WERI-Rb-1 (cell line): ENCODE measurements around the gene FYB2.

Experiments used
- DNase-seq: peaks from one replicate; pipeline ENCODE4 v3.0.0-alpha.2; 2020
- H3K27ac ChIP-seq: fragments of 250-450 bp; sonication (Bioruptor Pico); 2 replicates; pipeline ENCODE4 v1.5.1; 2020; ENCODE audit warnings: mild to moderate bottlenecking, moderate library complexity
- H3K27me3 ChIP-seq: fragments of 250-450 bp; sonication (Bioruptor Pico); 2 replicates; pipeline ENCODE4 v1.5.1; 2021; ENCODE audit warnings: mild to moderate bottlenecking, low read depth, moderate library complexity; ENCODE audit not compliant: insufficient read depth, severe bottlenecking
- H3K36me3 ChIP-seq: fragments of 250-450 bp; sonication (Bioruptor Pico); 2 replicates; pipeline ENCODE4 v1.5.1; 2020; ENCODE audit warnings: mild to moderate bottlenecking, moderate library complexity
- H3K4me3 ChIP-seq: 2 replicates; pipeline ENCODE4 v1.5.1; 2011; ENCODE audit warnings: low read depth, mild to moderate bottlenecking, control low read depth, low read length
- H3K9me3 ChIP-seq: fragments of 250-450 bp; sonication (Bioruptor Pico); 2 replicates; pipeline ENCODE4 v1.5.1; 2021; ENCODE audit warnings: mild to moderate bottlenecking, moderate library complexity; ENCODE audit not compliant: severe bottlenecking
- CTCF ChIP-seq: IDR thresholded peaks from 2 replicates; pipeline ENCODE4 v1.5.1; 2011; ENCODE audit warnings: low read depth, mild to moderate bottlenecking, control low read depth, inconsistent platforms, low read length

The FYB2 gene

DNA sequence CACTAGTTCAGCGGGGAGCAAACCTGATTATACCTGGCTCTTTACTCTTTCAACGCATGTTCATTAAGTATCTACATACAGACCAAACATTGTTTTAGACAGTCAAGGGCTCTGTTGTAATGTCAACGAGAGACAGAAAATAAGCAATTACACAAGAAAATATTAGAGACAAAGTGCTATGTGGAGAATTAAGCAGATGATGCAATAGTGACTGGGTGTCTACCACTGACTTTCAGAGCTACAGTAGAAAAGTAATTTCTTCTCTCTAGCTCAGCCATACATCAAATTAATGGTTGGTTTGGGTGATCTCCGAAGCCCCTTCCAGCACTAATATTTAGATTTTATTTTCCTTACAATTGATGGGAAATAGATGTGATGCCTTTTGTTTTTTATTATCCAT is 23.3 kb downstream of the FYB2 start:
- Histone ChIP-seq H3K27me3 (no peaks in the 10 kb centered on the region), H3K36me3 (no peaks in the 10 kb centered on the region), H3K4me3 (no peak overlapping the region), H3K9me3 (no peaks in the 10 kb centered on the region), H3K27ac (no peak overlapping the region)
- no peak for TF ChIP-seq CTCF
- no peak for DNase-seq

GRCh38 chr1:56790036-56790435 is 29.2 kb downstream of the FYB2 start:
- no peak overlapping the region for H3K4me3 ChIP-seq
- TF ChIP-seq CTCF = no peak
- H3K27me3 ChIP-seq = no peaks in the 10 kb centered on the region
- no peaks in the 10 kb centered on the region for H3K9me3 ChIP-seq
- no peak for DNase-seq
- no peaks in the 10 kb centered on the region for H3K36me3 ChIP-seq
- no peak overlapping the region for H3K27ac ChIP-seq

GRCh38 chr1:56788588-56788987 is 30.6 kb downstream of the FYB2 start:
- no peak for TF ChIP-seq CTCF
- H3K27me3 ChIP-seq = no peaks in the 10 kb centered on the region
- no peak for DNase-seq
- no peaks in the 10 kb centered on the region for H3K36me3 ChIP-seq
- H3K27ac ChIP-seq = no peak overlapping the region
- no peaks in the 10 kb centered on the region for H3K9me3 ChIP-seq
- no peak overlapping the region for H3K4me3 ChIP-seq

- no peak for DNase-seq
- no peak overlapping the region for H3K27ac ChIP-seq
- TF ChIP-seq CTCF = no peak
- H3K9me3 ChIP-seq = no peaks in the 10 kb centered on the region
- H3K4me3 ChIP-seq = no peak overlapping the region
- no peaks in the 10 kb centered on the region for H3K27me3 ChIP-seq
- no peaks in the 10 kb centered on the region for H3K36me3 ChIP-seq
These were observed 31.1 kb downstream of the FYB2 start for GRCh38 chr1:56788102-56788501.

- no peaks in the 10 kb centered on the region for H3K9me3 ChIP-seq
- no peak for DNase-seq
- H3K4me3 ChIP-seq = no peak overlapping the region
- H3K27ac ChIP-seq = no peak overlapping the region
- no peaks in the 10 kb centered on the region for H3K27me3 ChIP-seq
- TF ChIP-seq CTCF = no peak
- no peaks in the 10 kb centered on the region for H3K36me3 ChIP-seq
These were observed 31.9 kb downstream of the FYB2 start for GRCh38 chr1:56787330-56787729.

DNA sequence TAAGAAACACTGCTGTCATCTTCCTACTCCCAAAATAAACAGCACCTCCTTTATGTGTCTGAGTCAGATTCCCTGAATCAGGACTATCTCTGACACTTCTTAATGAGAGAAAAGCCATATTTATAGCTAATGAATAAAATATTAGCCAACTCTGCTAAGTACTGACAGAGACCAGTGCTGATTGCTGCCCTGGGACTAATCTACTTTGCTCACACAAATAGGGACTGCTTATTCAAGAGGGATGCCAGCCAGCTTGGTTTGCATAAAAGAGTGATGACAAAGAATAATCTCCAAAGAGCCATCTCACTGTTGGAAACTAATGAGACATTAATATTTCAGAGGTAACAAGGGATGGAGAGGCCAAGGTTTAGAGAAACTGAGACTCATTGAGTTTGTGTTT is 36.4 kb downstream of the FYB2 start:
- DNase-seq = no peak
- Histone ChIP-seq H3K4me3 (no peak overlapping the region), H3K27me3 (no peaks in the 10 kb centered on the region), H3K27ac (no peak overlapping the region), H3K9me3 (no peaks in the 10 kb centered on the region), H3K36me3 (no peaks in the 10 kb centered on the region)
- TF ChIP-seq CTCF = no peak
